Gastroesophageal sphincter (tissue), 4 donors: ENCODE measurements around the gene MICU2. TPM values are rescaled to one million over a fixed set of nuclear protein-coding genes. Genes with fewer than 3 reads are reported as not detected.

Experiments used
- ATAC-seq: fragments of 150-250 bp; one replicate; pipeline ENCODE4 v1.9.1; 2016; ENCODE audit warnings: mild to moderate bottlenecking, moderate library complexity
- H3K27ac ChIP-seq, 4 donors: fragments of 200-600 bp; sonication (generic) in 3 of 4; 1 replicate in 3 of 4; 2 replicates in 1 of 4; pipeline ENCODE4 v1.5.1; 2016 to 2019
- H3K27me3 ChIP-seq: fragments of 200-600 bp; sonication (generic); one replicate; pipeline ENCODE4 v1.5.1; 2019
- H3K36me3 ChIP-seq, 2 donors: fragments of 200-600 bp; sonication (generic); one replicate each; pipeline ENCODE4 v1.5.1; 2019; ENCODE audit warnings: control low read depth in 1 of 2
- H3K4me1 ChIP-seq, 3 donors: fragments of 200-600 bp; sonication (generic); 1 replicate in 2 of 3; 2 replicates in 1 of 3; pipeline ENCODE4 v1.5.1; 2016 to 2019; ENCODE audit warnings: control low read depth in 2 of 3
- H3K4me3 ChIP-seq, 2 donors: fragments of 200-600 bp; sonication (generic); one replicate each; pipeline ENCODE4 v1.5.1; 2019; ENCODE audit warnings: mild to moderate bottlenecking in 1 of 2, moderate library complexity in 1 of 2
- H3K9me3 ChIP-seq, 3 donors: fragments of 200-600 bp; sonication (generic); one replicate each; pipeline ENCODE4 v1.5.1; 2017 to 2019; ENCODE audit warnings: control low read depth in 2 of 3
- CTCF ChIP-seq, 4 experiments: fragments of 200-600 bp in 2 of 4; fragments of 450-650 bp in 2 of 4; sonication (generic) in 1 of 4; IDR thresholded peaks; one replicate each; pipeline ENCODE4 v1.5.1; 2017 to 2019; ENCODE audit warnings: antibody characterized with exemption in 4 of 4, mild to moderate bottlenecking in 2 of 4, moderate library complexity in 2 of 4
- EP300 ChIP-seq: sonication (generic); formaldehyde crosslinking; IDR thresholded peaks from one replicate; pipeline ENCODE4 v1.6.1; 2017; ENCODE audit warnings: antibody characterized with exemption, mild to moderate bottlenecking
- POLR2A ChIP-seq, 2 donors: fragments of 450-650 bp; IDR thresholded peaks; one replicate each; pipeline ENCODE4 v1.6.1; 2017; ENCODE audit warnings: antibody characterized with exemption in 2 of 2, mild to moderate bottlenecking in 2 of 2, moderate library complexity in 1 of 2
- POLR2AphosphoS5 ChIP-seq: sonication (generic); formaldehyde crosslinking; IDR thresholded peaks from one replicate; pipeline ENCODE4 v1.6.1; 2017; ENCODE audit warnings: antibody characterized with exemption
- whole genome bisulfite sequencing, 2 donors: methylation state at CpG; one replicate each; pipeline ENCODE4 v1.1.5; 2018; ENCODE audit warnings: low coverage in 1 of 2; 5-methylcytosine and 5-hydroxymethylcytosine counted together
- total RNA-seq, 4 donors: library from RNA; depleted of rRNA; stranded (reverse); fragments of >200 nt; gene quantifications; one replicate each; pipeline ENCODE4 v1.1.0, GENCODE V29; 2016

MICU2 gene
- total RNA-seq, 4 donors from 2014 or later = 35.2 to 67.7 (median 42.0) TPM

- 50 to 83% methylated on average over 1 to 5 of the region's 5 CpGs for WGBS, 2 donors
- peaks cover 0 to 8% of the 10 kb centered on the region in 2 donors for H3K36me3 ChIP-seq
- H3K27me3 ChIP-seq = no peaks in the 10 kb centered on the region
- H3K9me3 ChIP-seq = no peaks in the 10 kb centered on the region
- H3K4me1 ChIP-seq = no peaks in the 10 kb centered on the region
- no peak for TF ChIP-seq POLR2AphosphoS5
- TF ChIP-seq EP300 = no peak
- no peak for TF ChIP-seq CTCF (IDR thresholded peaks at IDR 0.05)
- no peak for TF ChIP-seq POLR2A (IDR thresholded peaks at IDR 0.05)
- H3K4me3 ChIP-seq = no peak overlapping the region
- no peak overlapping the region for H3K27ac ChIP-seq
- ATAC-seq = no peak
Observed at GRCh38 chr13:21548577-21548976, 55.4 kb downstream of the MICU2 start.

- peaks cover 0 to 10% (median 0%) of the 10 kb centered on the region in 3 donors for H3K4me1 ChIP-seq
- no peak overlapping the region for H3K4me3 ChIP-seq
- no peaks in the 10 kb centered on the region for H3K9me3 ChIP-seq
- WGBS, 2 donors = 57 to 77% methylated on average over 1 of the region's 1 CpG
- peaks cover 0 to 8% of the 10 kb centered on the region in 2 donors for H3K36me3 ChIP-seq
- no peaks in the 10 kb centered on the region for H3K27me3 ChIP-seq
- TF ChIP-seq CTCF (IDR thresholded peaks at IDR 0.05) (no peak), EP300 (no peak)
- no peak for ATAC-seq
- no peak overlapping the region for H3K27ac ChIP-seq
Observed at GRCh38 chr13:21546372-21546771, 57.6 kb downstream of the MICU2 start.

GRCh38 chr13:21544515-21544914, 59.5 kb downstream of the MICU2 start:
- TF ChIP-seq EP300 (no peak), POLR2AphosphoS5 (no peak), POLR2A (IDR thresholded peaks at IDR 0.05) (no peak), CTCF (IDR thresholded peaks at IDR 0.05) (no peak)
- Histone ChIP-seq H3K27ac (no peak overlapping the region), H3K9me3 (no peaks in the 10 kb centered on the region), H3K4me3 (no peak overlapping the region), H3K36me3 (peaks cover 0 to 8% of the 10 kb centered on the region in 2 donors), H3K27me3 (no peaks in the 10 kb centered on the region), H3K4me1 (peaks cover 0 to 10% (median 0%) of the 10 kb centered on the region in 3 donors)
- no peak for ATAC-seq
- WGBS, 2 donors = 93 to 100% methylated on average over 1 of the region's 1 CpG

GRCh38 chr13:21542563-21542962, 61.4 kb downstream of the MICU2 start:
- H3K9me3 ChIP-seq = no peaks in the 10 kb centered on the region
- H3K36me3 ChIP-seq = peaks cover 0 to 20% of the 10 kb centered on the region in 2 donors
- no peaks in the 10 kb centered on the region for H3K27me3 ChIP-seq
- H3K4me3 ChIP-seq = no peak overlapping the region
- WGBS, 2 donors = 94 to 100% methylated on average over 1 of the region's 1 CpG
- no peak overlapping the region for H3K27ac ChIP-seq
- ATAC-seq = no peak
- H3K4me1 ChIP-seq = peaks cover 0 to 10% (median 0%) of the 10 kb centered on the region in 3 donors
- TF ChIP-seq POLR2A (IDR thresholded peaks at IDR 0.05) = no peak
- no peak for TF ChIP-seq EP300
- TF ChIP-seq CTCF (IDR thresholded peaks at IDR 0.05) = no peak
- TF ChIP-seq POLR2AphosphoS5 = no peak

GRCh38 chr13:21541980-21542379, 62.0 kb downstream of the MICU2 start:
- TF ChIP-seq POLR2AphosphoS5 = no peak
- TF ChIP-seq CTCF (IDR thresholded peaks at IDR 0.05) = no peak
- no peak for TF ChIP-seq POLR2A (IDR thresholded peaks at IDR 0.05)
- no peak for TF ChIP-seq EP300

More at GRCh38 chr13:21541980-21542379, 62.0 kb downstream of the MICU2 start:
- Histone ChIP-seq H3K4me3 (no peak overlapping the region), H3K9me3 (no peaks in the 10 kb centered on the region), H3K4me1 (peaks cover 0 to 10% (median 0%) of the 10 kb centered on the region in 3 donors), H3K36me3 (peaks cover 0 to 20% of the 10 kb centered on the region in 2 donors), H3K27me3 (no peaks in the 10 kb centered on the region), H3K27ac (no peak overlapping the region)
- ATAC-seq = no peak
- 71 to 100% methylated on average over 1 of the region's 1 CpG for WGBS, 2 donors
